Neuronal stem cell (in vitro differentiated cells): ENCODE measurements around the gene SIAH2.

ENCODE experiments used
- DNase-seq: peaks from one replicate; pipeline ENCODE4 v3.0.0-alpha.2; 2013; ENCODE audit warnings: low spot score
- H2AFZ ChIP-seq: one replicate; pipeline ENCODE4 v1.6.1; 2013; ENCODE audit warnings: mild to moderate bottlenecking, low read length, inconsistent platforms
- H2AK5ac ChIP-seq: 2 replicates; pipeline ENCODE4 v1.6.1; 2013; ENCODE audit warnings: low read depth, mild to moderate bottlenecking, inconsistent platforms, low read length, moderate library complexity, mixed read lengths
- H2BK120ac ChIP-seq: 2 replicates; pipeline ENCODE4 v1.6.1; 2013; ENCODE audit warnings: low read depth, mild to moderate bottlenecking, inconsistent platforms, low read length, moderate library complexity, mixed read lengths
- H2BK12ac ChIP-seq: one replicate; pipeline ENCODE4 v1.6.1; 2013; ENCODE audit warnings: low read length, inconsistent platforms
- H2BK15ac ChIP-seq: 2 replicates; pipeline ENCODE4 v1.6.1; 2013; ENCODE audit warnings: mild to moderate bottlenecking, low read length, inconsistent platforms, mixed read lengths
- H2BK5ac ChIP-seq: one replicate; pipeline ENCODE4 v1.6.1; 2013; ENCODE audit warnings: inconsistent platforms, mild to moderate bottlenecking, low read length, moderate library complexity
- H3K14ac ChIP-seq: one replicate; pipeline ENCODE4 v1.6.1; 2013; ENCODE audit warnings: low read length, inconsistent platforms
- H3K18ac ChIP-seq: 2 replicates; pipeline ENCODE4 v1.6.1; 2013; ENCODE audit warnings: low read length, inconsistent platforms
- H3K23ac ChIP-seq: 2 replicates; pipeline ENCODE4 v1.6.1; 2013; ENCODE audit warnings: low read depth, mild to moderate bottlenecking, mixed read lengths, low read length, inconsistent platforms; ENCODE audit not compliant: poor library complexity
- H3K27ac ChIP-seq: replicated peaks from 3 replicates; pipeline ENCODE4 v1.5.1; 2013; ENCODE audit warnings: low read length, inconsistent platforms
- H3K27me3 ChIP-seq, 3 experiments: 2 replicates each; pipeline ENCODE4 v1.6.1; 2013; ENCODE audit warnings: low read length in 3 of 3, mild to moderate bottlenecking in 2 of 3, inconsistent platforms in 1 of 3, low read depth in 1 of 3, mixed read lengths in 1 of 3, moderate library complexity in 1 of 3; ENCODE audit not compliant: control insufficient read depth in 3 of 3, insufficient read depth in 3 of 3
- H3K36me3 ChIP-seq, 2 donors: replicated peaks in 1 of 2; 2 replicates each; pipeline ENCODE4 v1.6.1; 2013; ENCODE audit warnings: low read length in 2 of 2; ENCODE audit not compliant: control insufficient read depth in 2 of 2, insufficient read depth in 2 of 2
- H3K4ac ChIP-seq: 2 replicates; pipeline ENCODE4 v1.6.1; 2013; ENCODE audit warnings: inconsistent platforms, mild to moderate bottlenecking, low read length, moderate library complexity
- H3K4me1 ChIP-seq, 2 donors: 1 replicate in 1 of 2; 2 replicates in 1 of 2; pipeline ENCODE4 v1.6.1; 2013; ENCODE audit warnings: low read length in 2 of 2, low read depth in 1 of 2; ENCODE audit not compliant: control insufficient read depth in 2 of 2, insufficient read depth in 1 of 2
- H3K4me2 ChIP-seq: one replicate; pipeline ENCODE4 v1.6.1; 2013; ENCODE audit warnings: mild to moderate bottlenecking, low read length, inconsistent platforms; ENCODE audit not compliant: insufficient read depth, poor library complexity, severe bottlenecking
- H3K4me3 ChIP-seq, 2 donors: 2 replicates each; pipeline ENCODE4 v1.5.1; 2013; ENCODE audit warnings: low read length in 2 of 2, mild to moderate bottlenecking in 2 of 2, inconsistent platforms in 1 of 2, moderate library complexity in 1 of 2
- H3K79me1 ChIP-seq: one replicate; pipeline ENCODE4 v1.6.1; 2013; ENCODE audit warnings: low read depth, mild to moderate bottlenecking, inconsistent platforms, low read length, moderate library complexity
- H3K9ac ChIP-seq: one replicate; pipeline ENCODE4 v1.6.1; 2013; ENCODE audit warnings: mild to moderate bottlenecking, low read depth, low read length, inconsistent platforms; ENCODE audit not compliant: poor library complexity
- H3K9me3 ChIP-seq, 2 donors: replicated peaks in 1 of 2; 2 replicates each; pipeline versions ENCODE3 to v1.6.1; 2013; ENCODE audit warnings: low read length in 2 of 2, mild to moderate bottlenecking in 2 of 2, inconsistent platforms in 1 of 2, low read depth in 1 of 2, mixed read lengths in 1 of 2, moderate library complexity in 1 of 2; ENCODE audit not compliant: control insufficient read depth in 2 of 2, insufficient read depth in 1 of 2
- H4K8ac ChIP-seq: one replicate; pipeline ENCODE4 v1.6.1; 2013; ENCODE audit warnings: low read depth, mild to moderate bottlenecking, inconsistent platforms, low read length, moderate library complexity
- H4K91ac ChIP-seq: one replicate; pipeline ENCODE4 v1.6.1; 2013; ENCODE audit warnings: low read length, low read depth, mild to moderate bottlenecking, inconsistent platforms; ENCODE audit not compliant: poor library complexity
- whole genome bisulfite sequencing, 2 donors: extraction: QIAGEN DNeasy Blood & Tissue Kit; methylation state at CpG; one replicate each; pipeline ENCODE4 v1.1.7; 2013; ENCODE audit warnings: missing lambda C conversion rate in 2 of 2, mixed read lengths in 1 of 2; ENCODE audit not compliant: insufficient read length in 2 of 2, insufficient replicate concordance in 1 of 2; ENCODE audit errors: extremely low coverage in 2 of 2; 5-methylcytosine and 5-hydroxymethylcytosine counted together

The SIAH2 gene

GRCh38 chr3:150737874-150738679 lies 24.9 kb downstream of the SIAH2 start:
- Histone ChIP-seq H4K91ac (no peak overlapping the region), H3K4me3 (no peak overlapping the region), H2AFZ (no peak overlapping the region), H3K27ac (no peak overlapping the region), H2BK120ac (no peak overlapping the region), H3K4me1 (peaks cover 1 to 3% of the 10 kb centered on the region in 2 donors), H4K8ac (no peak overlapping the region), H3K79me1 (no peaks in the 10 kb centered on the region), H2BK15ac (no peak overlapping the region), H3K23ac (no peak overlapping the region), H2BK5ac (no peak overlapping the region), H3K4me2 (no peak overlapping the region), H2AK5ac (no peak overlapping the region), H3K36me3 (peaks cover 2 to 7% of the 10 kb centered on the region in 2 donors), H3K27me3 (no peaks in the 10 kb centered on the region), H3K14ac (no peak overlapping the region), H3K9ac (no peak overlapping the region), H3K9me3 (no peaks in the 10 kb centered on the region), H3K4ac (no peak overlapping the region), H2BK12ac (no peak overlapping the region), H3K18ac (no peak overlapping the region)
- no CpG with 5 or more reads among the region's 2 CpGs for WGBS, 2 donors
- no peak for DNase-seq

- H3K23ac ChIP-seq, result no peak overlapping the region
- H3K79me1 ChIP-seq, result no peaks in the 10 kb centered on the region
- no peak overlapping the region for H3K4me3 ChIP-seq
- H2BK120ac ChIP-seq, result no peak overlapping the region
- no peaks in the 10 kb centered on the region for H3K9me3 ChIP-seq
- H3K18ac ChIP-seq, result no peak overlapping the region
- no CpG with 5 or more reads among the region's 8 CpGs for WGBS, 2 donors
- H2BK15ac ChIP-seq, result no peak overlapping the region
- H3K4ac ChIP-seq, result no peak overlapping the region
- no peak overlapping the region for H3K14ac ChIP-seq
- H2BK5ac ChIP-seq, result no peak overlapping the region
- peaks cover 0 to 7% of the 10 kb centered on the region in 2 donors for H3K36me3 ChIP-seq
- no peak overlapping the region for H2AK5ac ChIP-seq
- H3K27me3 ChIP-seq, result no peaks in the 10 kb centered on the region
- no peak overlapping the region for H2AFZ ChIP-seq
- peaks cover 1 to 3% of the 10 kb centered on the region in 2 donors for H3K4me1 ChIP-seq
- no peak overlapping the region for H3K27ac ChIP-seq
- no peak overlapping the region for H3K9ac ChIP-seq
- no peak overlapping the region for H2BK12ac ChIP-seq
- H4K8ac ChIP-seq, result no peak overlapping the region
- H3K4me2 ChIP-seq, result no peak overlapping the region
- DNase-seq, result no peak
- H4K91ac ChIP-seq, result no peak overlapping the region
These were observed 25.8 kb downstream of the SIAH2 start for GRCh38 chr3:150736903-150737832.

GRCh38 chr3:150736316-150736719 lies 26.7 kb downstream of the SIAH2 start:
- Histone ChIP-seq H3K4me1 (peaks cover 0 to 1% of the 10 kb centered on the region in 2 donors), H2AK5ac (no peak overlapping the region), H3K9me3 (no peaks in the 10 kb centered on the region), H2AFZ (no peak overlapping the region), H3K4me2 (no peak overlapping the region), H2BK5ac (no peak overlapping the region), H3K23ac (no peak overlapping the region), H3K79me1 (no peaks in the 10 kb centered on the region), H4K8ac (no peak overlapping the region), H3K36me3 (peaks cover 0 to 4% of the 10 kb centered on the region in 2 donors), H2BK12ac (no peak overlapping the region), H3K14ac (no peak overlapping the region), H3K4me3 (no peak overlapping the region), H3K9ac (no peak overlapping the region), H3K4ac (no peak overlapping the region), H4K91ac (no peak overlapping the region), H2BK120ac (no peak overlapping the region), H2BK15ac (no peak overlapping the region), H3K27me3 (no peaks in the 10 kb centered on the region), H3K27ac (no peak overlapping the region), H3K18ac (no peak overlapping the region)
- WGBS, 2 donors, result no CpG with 5 or more reads among the region's 2 CpGs
- no peak for DNase-seq

GRCh38 chr3:150734795-150735119 lies 28.2 kb downstream of the SIAH2 start:
- Histone ChIP-seq H4K91ac (no peak overlapping the region), H2BK5ac (no peak overlapping the region), H3K36me3 (no peaks in the 10 kb centered on the region), H3K79me1 (no peaks in the 10 kb centered on the region), H3K14ac (no peak overlapping the region), H3K4me1 (peaks cover 0 to 1% of the 10 kb centered on the region in 2 donors), H3K9me3 (no peaks in the 10 kb centered on the region), H2BK15ac (no peak overlapping the region), H3K27ac (no peak overlapping the region), H3K27me3 (no peaks in the 10 kb centered on the region), H4K8ac (no peak overlapping the region), H3K4ac (no peak overlapping the region), H3K23ac (no peak overlapping the region), H2BK12ac (no peak overlapping the region), H2AK5ac (no peak overlapping the region), H2AFZ (no peak overlapping the region), H3K4me3 (no peak overlapping the region), H2BK120ac (no peak overlapping the region), H3K9ac (no peak overlapping the region), H3K4me2 (no peak overlapping the region), H3K18ac (no peak overlapping the region)
- DNase-seq, result no peak
- WGBS, 2 donors, result no CpG with 5 or more reads among the region's 1 CpG
